Colonic mucosa (tissue), 4 donors: ENCODE measurements around the gene UBE2G2. TPM values are rescaled to one million over a fixed set of nuclear protein-coding genes. Genes with fewer than 3 reads are reported as not detected.

Experiments used
- DNase-seq: peaks from one replicate; pipeline ENCODE4 v3.0.0-alpha.2; 2020
- H3K27ac ChIP-seq: fragments of 200-600 bp; one replicate; pipeline ENCODE4 v1.8.0; 2021
- H3K27me3 ChIP-seq: fragments of 200-600 bp; one replicate; pipeline ENCODE4 v1.8.0; 2021
- H3K36me3 ChIP-seq: fragments of 200-600 bp; one replicate; pipeline ENCODE4 v1.8.0; 2021
- H3K4me1 ChIP-seq: fragments of 200-600 bp; one replicate; pipeline ENCODE4 v1.8.0; 2021; ENCODE audit warnings: mild to moderate bottlenecking
- H3K4me3 ChIP-seq: fragments of 200-600 bp; one replicate; pipeline ENCODE4 v1.8.0; 2021
- H3K9ac ChIP-seq, 2 donors: one replicate each; pipeline ENCODE4 v1.7.0; 2013; ENCODE audit warnings: control low read depth in 2 of 2, low read depth in 2 of 2, low read length in 2 of 2
- H3K9me3 ChIP-seq: fragments of 200-600 bp; one replicate; pipeline ENCODE4 v1.8.0; 2021
- CTCF ChIP-seq: fragments of 200-600 bp; IDR thresholded peaks from one replicate; pipeline ENCODE4 v1.8.0; 2022; ENCODE audit warnings: antibody characterized with exemption, mild to moderate bottlenecking
- intact Hi-C: fragments of 100-400 bp; cut with DNase I; formaldehyde crosslinking; loops from one replicate; pipeline ENCODE4 v1.14.1; 2022
- total RNA-seq, 2 donors: library from RNA; stranded (reverse); fragmentation: NEBNext Ultra II Directional in 1 of 2; extraction: Animal tissue kit (Norgen Biotek cat#: 25700) in 1 of 2; gene quantifications; one replicate each; pipeline ENCODE4 v1.2.1, GENCODE V29; 2021
- donor health status: healthy.
- donor health status: DM: no; HTN: no; CAD: no.
- donor health status: DM: no; HTN: no; CAD: no.

The UBE2G2 gene
- total RNA-seq, 2 donors from 2014 or later, result 50.3 to 76.1 TPM

GRCh38 chr21:44783020-44783696, 18.5 kb downstream of the UBE2G2 start:
- no peaks in the 10 kb centered on the region for H3K36me3 ChIP-seq
- no peak overlapping the region for H3K4me3 ChIP-seq
- no peaks in the 10 kb centered on the region for H3K9me3 ChIP-seq
- peaks cover 4% of the 10 kb centered on the region for H3K4me1 ChIP-seq
- no peak for DNase-seq
- TF ChIP-seq CTCF, result no peak
- no peak overlapping the region for H3K9ac ChIP-seq
- H3K27ac ChIP-seq, result no peak overlapping the region
- H3K27me3 ChIP-seq, result no peaks in the 10 kb centered on the region
- intact Hi-C loops, result no loop called here

- Histone ChIP-seq H3K4me1 (peaks cover 4% of the 10 kb centered on the region), H3K27ac (no peak overlapping the region), H3K27me3 (no peaks in the 10 kb centered on the region), H3K9me3 (no peaks in the 10 kb centered on the region), H3K36me3 (peaks cover 8% of the 10 kb centered on the region), H3K4me3 (no peak overlapping the region), H3K9ac (no peak overlapping the region)
- no peak for TF ChIP-seq CTCF
- intact Hi-C loops, result no loop called here
- DNase-seq, result no peak
Measured at GRCh38 chr21:44780767-44781459, 20.7 kb downstream of the UBE2G2 start.

GRCh38 chr21:44780137-44780502, 21.5 kb downstream of the UBE2G2 start:
- H3K27me3 ChIP-seq, result no peaks in the 10 kb centered on the region
- intact Hi-C loops, result no loop called here
- no peak overlapping the region for H3K27ac ChIP-seq
- no peak overlapping the region for H3K9ac ChIP-seq
- no peaks in the 10 kb centered on the region for H3K9me3 ChIP-seq
- no peak for DNase-seq
- no peak for TF ChIP-seq CTCF
- peaks cover 4% of the 10 kb centered on the region for H3K4me1 ChIP-seq
- H3K36me3 ChIP-seq, result peaks cover 8% of the 10 kb centered on the region
- no peak overlapping the region for H3K4me3 ChIP-seq

GRCh38 chr21:44779417-44780136, 22.0 kb downstream of the UBE2G2 start:
- peaks cover 8% of the 10 kb centered on the region for H3K36me3 ChIP-seq

More at GRCh38 chr21:44779417-44780136, 22.0 kb downstream of the UBE2G2 start:
- no peak for TF ChIP-seq CTCF
- no peaks in the 10 kb centered on the region for H3K27me3 ChIP-seq
- no peak overlapping the region for H3K4me3 ChIP-seq
- DNase-seq, result no peak
- H3K9me3 ChIP-seq, result no peaks in the 10 kb centered on the region
- intact Hi-C loops, result no loop called here
- no peak overlapping the region for H3K27ac ChIP-seq
- peaks cover 4% of the 10 kb centered on the region for H3K4me1 ChIP-seq
- H3K9ac ChIP-seq, result no peak overlapping the region
